ENCODE data around the gene PACRG.

The PACRG gene

GRCh38 chr6:163186527-163186926, 458.8 kb downstream of the PACRG start:
- no peak for TF ChIP-seq POLR2AphosphoS5 (IDR thresholded peaks at IDR 0.05; ENCODE audit: low read depth, low read length)
- TF ChIP-seq SIN3A (IDR thresholded peaks at IDR 0.05; ENCODE audit: borderline replicate concordance, insufficient read depth, low read length): no peak
- TF ChIP-seq FOXP2 (optimal IDR thresholded peaks at IDR 0.05; ENCODE audit: borderline replicate concordance, extremely low read depth, extremely low read length, insufficient read depth): no peak
- TF ChIP-seq TAF1 (IDR thresholded peaks at IDR 0.05; ENCODE audit: borderline replicate concordance, insufficient read depth, low read length): no peak
- TF ChIP-seq REST (IDR thresholded peaks at IDR 0.05; ENCODE audit: insufficient read depth in 1 of 2, low read depth in 2 of 2, low read length in 2 of 2): no peak

GRCh38 chr6:163187201-163187600, 459.4 kb downstream of the PACRG start:
- TF ChIP-seq SIN3A (IDR thresholded peaks at IDR 0.05; ENCODE audit: borderline replicate concordance, insufficient read depth, low read length): no peak
- no peak for TF ChIP-seq REST (IDR thresholded peaks at IDR 0.05; ENCODE audit: insufficient read depth in 1 of 2, low read depth in 2 of 2, low read length in 2 of 2)
- TF ChIP-seq TAF1 (IDR thresholded peaks at IDR 0.05; ENCODE audit: borderline replicate concordance, insufficient read depth, low read length): no peak
- TF ChIP-seq FOXP2 (optimal IDR thresholded peaks at IDR 0.05; ENCODE audit: borderline replicate concordance, extremely low read depth, extremely low read length, insufficient read depth): no peak
- TF ChIP-seq POLR2AphosphoS5 (IDR thresholded peaks at IDR 0.05; ENCODE audit: low read depth, low read length): no peak

- TF ChIP-seq SIN3A (IDR thresholded peaks at IDR 0.05; ENCODE audit: borderline replicate concordance, insufficient read depth, low read length) (no peak), FOXP2 (optimal IDR thresholded peaks at IDR 0.05; ENCODE audit: borderline replicate concordance, extremely low read depth, extremely low read length, insufficient read depth) (no peak), REST (IDR thresholded peaks at IDR 0.05; ENCODE audit: insufficient read depth in 1 of 2, low read depth in 2 of 2, low read length in 2 of 2) (no peak)
These were observed 459.8 kb downstream of the PACRG start for GRCh38 chr6:163187606-163188005.

GRCh38 chr6:163188746-163189145, 461.0 kb downstream of the PACRG start:
- TF ChIP-seq POLR2AphosphoS5 (IDR thresholded peaks at IDR 0.05; ENCODE audit: low read depth, low read length) (no peak), FOXP2 (optimal IDR thresholded peaks at IDR 0.05; ENCODE audit: borderline replicate concordance, extremely low read depth, extremely low read length, insufficient read depth) (no peak), REST (IDR thresholded peaks at IDR 0.05; ENCODE audit: insufficient read depth in 1 of 2, low read depth in 2 of 2, low read length in 2 of 2) (no peak), TAF1 (IDR thresholded peaks at IDR 0.05; ENCODE audit: borderline replicate concordance, insufficient read depth, low read length) (no peak), SIN3A (IDR thresholded peaks at IDR 0.05; ENCODE audit: borderline replicate concordance, insufficient read depth, low read length) (no peak)

- no peak for TF ChIP-seq SIN3A (IDR thresholded peaks at IDR 0.05; ENCODE audit: borderline replicate concordance, insufficient read depth, low read length)
- no peak for TF ChIP-seq REST (IDR thresholded peaks at IDR 0.05; ENCODE audit: insufficient read depth in 1 of 2, low read depth in 2 of 2, low read length in 2 of 2)
- TF ChIP-seq TAF1 (IDR thresholded peaks at IDR 0.05; ENCODE audit: borderline replicate concordance, insufficient read depth, low read length): no peak
- TF ChIP-seq POLR2AphosphoS5 (IDR thresholded peaks at IDR 0.05; ENCODE audit: low read depth, low read length): no peak
- no peak for TF ChIP-seq FOXP2 (optimal IDR thresholded peaks at IDR 0.05; ENCODE audit: borderline replicate concordance, extremely low read depth, extremely low read length, insufficient read depth)
These were observed 461.8 kb downstream of the PACRG start for GRCh38 chr6:163189609-163190008.
